ENCODE measurements around the gene SLC2A1.

GRCh38 chr1:42983693-42984092 is 25.0 kb upstream of the SLC2A1 start:
- TF ChIP-seq GABPA (IDR thresholded peaks at IDR 0.05; ENCODE audit: low read depth) (no peak), POLR2AphosphoS5 (IDR thresholded peaks at IDR 0.05; ENCODE audit: low read depth) (no peak), REST (IDR thresholded peaks at IDR 0.05; ENCODE audit: insufficient replicate concordance, low read depth) (no peak), SPI1 (IDR thresholded peaks at IDR 0.05; ENCODE audit: borderline replicate concordance, low read depth) (no peak)
- TF ChIP-seq, protein P1, sequence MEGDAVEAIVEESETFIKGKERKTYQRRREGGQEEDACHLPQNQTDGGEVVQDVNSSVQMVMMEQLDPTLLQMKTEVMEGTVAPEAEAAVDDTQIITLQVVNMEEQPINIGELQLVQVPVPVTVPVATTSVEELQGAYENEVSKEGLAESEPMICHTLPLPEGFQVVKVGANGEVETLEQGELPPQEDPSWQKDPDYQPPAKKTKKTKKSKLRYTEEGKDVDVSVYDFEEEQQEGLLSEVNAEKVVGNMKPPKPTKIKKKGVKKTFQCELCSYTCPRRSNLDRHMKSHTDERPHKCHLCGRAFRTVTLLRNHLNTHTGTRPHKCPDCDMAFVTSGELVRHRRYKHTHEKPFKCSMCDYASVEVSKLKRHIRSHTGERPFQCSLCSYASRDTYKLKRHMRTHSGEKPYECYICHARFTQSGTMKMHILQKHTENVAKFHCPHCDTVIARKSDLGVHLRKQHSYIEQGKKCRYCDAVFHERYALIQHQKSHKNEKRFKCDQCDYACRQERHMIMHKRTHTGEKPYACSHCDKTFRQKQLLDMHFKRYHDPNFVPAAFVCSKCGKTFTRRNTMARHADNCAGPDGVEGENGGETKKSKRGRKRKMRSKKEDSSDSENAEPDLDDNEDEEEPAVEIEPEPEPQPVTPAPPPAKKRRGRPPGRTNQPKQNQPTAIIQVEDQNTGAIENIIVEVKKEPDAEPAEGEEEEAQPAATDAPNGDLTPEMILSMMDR (IDR thresholded peaks at IDR 0.05; ENCODE audit: insufficient read depth, low read length): no peak

Measured in HL-60 (cell line).